SK-N-SH (cell line): ENCODE data around the gene PCK1.

Experiments used
- CTCF ChIP-seq: fragments of 200-600 bp; sonication (generic); IDR thresholded peaks from 2 replicates; pipeline ENCODE4 v1.6.1; 2017; ENCODE audit warnings: antibody characterized with exemption, mild to moderate bottlenecking, moderate library complexity
- EP300 ChIP-seq, 2 experiments: IDR thresholded peaks; 2 replicates each; pipeline versions ENCODE4 v1.4.0 to v1.6.1; 2012; ENCODE audit warnings: borderline replicate concordance in 1 of 2, low read depth in 1 of 2, low read length in 1 of 2
- FOXM1 ChIP-seq: IDR thresholded peaks from 2 replicates; pipeline ENCODE4 v1.4.0; 2012; ENCODE audit warnings: low read depth, mild to moderate bottlenecking
- GABPA ChIP-seq: IDR thresholded peaks from 2 replicates; pipeline ENCODE4 v1.4.0; 2012; ENCODE audit warnings: low read depth, mild to moderate bottlenecking
- POLR2AphosphoS5 ChIP-seq: IDR thresholded peaks from 2 replicates; pipeline ENCODE4 v1.6.1; 2012; ENCODE audit warnings: low read depth, low read length
- REST ChIP-seq: IDR thresholded peaks from 2 replicates; pipeline ENCODE4 v1.6.1; 2012; ENCODE audit warnings: mild to moderate bottlenecking, low read depth, low read length, moderate library complexity
- SIN3A ChIP-seq: IDR thresholded peaks from 2 replicates; pipeline ENCODE4 v1.6.1; 2012; ENCODE audit warnings: low read depth, mild to moderate bottlenecking, low read length, moderate library complexity, borderline replicate concordance
- SMC3 ChIP-seq: IDR thresholded peaks from 2 replicates; pipeline ENCODE4 v1.6.1; 2012; ENCODE audit warnings: low read depth, low read length, improper control_type of control experiment
- TAF1 ChIP-seq: IDR thresholded peaks from 2 replicates; pipeline ENCODE4 v1.6.1; 2012; ENCODE audit warnings: low read depth, mild to moderate bottlenecking, low read length, moderate library complexity, borderline replicate concordance
- TCF12 ChIP-seq: IDR thresholded peaks from 2 replicates; pipeline ENCODE4 v1.4.0; 2012
- TEAD4 ChIP-seq: IDR thresholded peaks from 2 replicates; pipeline ENCODE4 v1.4.0; 2012; ENCODE audit warnings: mild to moderate bottlenecking, borderline replicate concordance; ENCODE audit not compliant: insufficient read depth
- ZBTB33 ChIP-seq: IDR thresholded peaks from 2 replicates; pipeline ENCODE4 v1.4.0; 2012; ENCODE audit warnings: low read depth, borderline replicate concordance

- no peak for TF ChIP-seq TCF12
- no peak for TF ChIP-seq EP300 (IDR thresholded peaks at IDR 0.05; ENCODE audit: borderline replicate concordance in 1 of 2, low read depth in 1 of 2, low read length in 1 of 2)
- TF ChIP-seq ZBTB33: no peak
- TF ChIP-seq CTCF: no peak
- no peak for TF ChIP-seq SIN3A
- no peak for TF ChIP-seq TAF1
- TF ChIP-seq FOXM1: no peak
- no peak for TF ChIP-seq SMC3
- TF ChIP-seq POLR2AphosphoS5: no peak
- no peak for TF ChIP-seq REST
- TF ChIP-seq TEAD4: no peak
- TF ChIP-seq GABPA: no peak
Measured at GRCh38 chr20:57539889-57540288, 21.0 kb upstream of the PCK1 start.
